IMR-90 (cell line): Measurements from ENCODE around the gene ARL14. TPM values are rescaled to one million over a fixed set of nuclear protein-coding genes. Genes with fewer than 3 reads are reported as not detected.

ENCODE experiments used
- ATAC-seq: fragments of 200-7000 bp; cut with Tn5 transposase; 2 replicates; pipeline ENCODE4 v1.9.1; 2020; ENCODE audit warnings: low read depth, mild to moderate bottlenecking, moderate library complexity
- BruUV-seq: library from RNA; stranded (reverse); fragments of 400-500 nt; replicated peaks from 2 replicates; lab custom pipeline; 2021; lab: Mats Ljungman, UMichigan
- CTCF ChIA-PET: fragments of 300-600 bp; formaldehyde crosslinking; extraction: SDS; loops from one replicate; lab custom pipeline; 2021; ENCODE audit warnings: antibody characterized with exemption; lab: Yijun Ruan, JAX
- POLR2A ChIA-PET: fragments of 300-600 bp; sonication (Branson Sonifier 250); formaldehyde crosslinking; loops from one replicate; lab custom pipeline; 2022; ENCODE audit warnings: antibody characterized with exemption; ENCODE audit not compliant: unreplicated experiment; lab: Charles Lee
- DNase-seq: peaks from one replicate; pipeline ENCODE4 v3.0.0; 2013
- H2AFZ ChIP-seq: replicated peaks from 2 replicates; pipeline ENCODE3; 2013; ENCODE audit warnings: low read length, mild to moderate bottlenecking; ENCODE audit not compliant: poor library complexity
- H2AK5ac ChIP-seq: 2 replicates; pipeline ENCODE4 v1.6.1; 2013; ENCODE audit warnings: low read depth, low read length, inconsistent platforms
- H2AK9ac ChIP-seq: replicated peaks from 2 replicates; pipeline ENCODE3; 2013; ENCODE audit warnings: mild to moderate bottlenecking, low read depth, low read length, moderate library complexity; ENCODE audit not compliant: poor library complexity
- H2BK120ac ChIP-seq: 2 replicates; pipeline ENCODE4 v1.6.1; 2013; ENCODE audit warnings: low read depth, low read length, inconsistent platforms
- H2BK15ac ChIP-seq: 3 replicates; pipeline ENCODE4 v1.6.1; 2013; ENCODE audit warnings: low read depth, low read length, inconsistent platforms
- H2BK20ac ChIP-seq: 2 replicates; pipeline ENCODE4 v1.6.1; 2013; ENCODE audit warnings: low read depth, mild to moderate bottlenecking, inconsistent platforms, low read length, moderate library complexity
- H2BK5ac ChIP-seq: 2 replicates; pipeline ENCODE4 v1.6.1; 2013; ENCODE audit warnings: mild to moderate bottlenecking, low read depth, low read length, inconsistent platforms; ENCODE audit not compliant: poor library complexity, severe bottlenecking
- H3K14ac ChIP-seq: replicated peaks from 2 replicates; pipeline ENCODE4 v1.6.1; 2013; ENCODE audit warnings: low read depth, low read length, inconsistent platforms
- H3K18ac ChIP-seq: 2 replicates; pipeline ENCODE4 v1.6.1; 2013; ENCODE audit warnings: low read depth, low read length, control low read depth
- H3K23ac ChIP-seq: 2 replicates; pipeline ENCODE4 v1.6.1; 2013; ENCODE audit warnings: low read depth, low read length, inconsistent platforms
- H3K27ac ChIP-seq: 2 replicates; pipeline ENCODE4 v1.5.1; 2013; ENCODE audit warnings: mild to moderate bottlenecking, control low read depth, low read length; ENCODE audit not compliant: insufficient read depth
- H3K27me3 ChIP-seq: 2 replicates; pipeline ENCODE4 v1.6.1; 2013; ENCODE audit warnings: low read length; ENCODE audit not compliant: control insufficient read depth, insufficient read depth
- H3K36me3 ChIP-seq: 2 replicates; pipeline ENCODE4 v1.6.1; 2013; ENCODE audit warnings: low read length, mixed read lengths; ENCODE audit not compliant: control insufficient read depth, insufficient read depth
- H3K4ac ChIP-seq: 2 replicates; pipeline ENCODE4 v1.6.1; 2013; ENCODE audit warnings: low read depth, low read length, inconsistent platforms
- H3K4me1 ChIP-seq: 2 replicates; pipeline ENCODE4 v1.6.1; 2013; ENCODE audit warnings: low read length, mixed read lengths; ENCODE audit not compliant: control insufficient read depth, insufficient read depth
- H3K4me2 ChIP-seq: 2 replicates; pipeline ENCODE4 v1.6.1; 2013; ENCODE audit warnings: low read depth, mild to moderate bottlenecking, control low read depth, low read length, moderate library complexity
- H3K4me3 ChIP-seq: 2 replicates; pipeline ENCODE4 v1.5.1; 2013; ENCODE audit warnings: low read depth, mild to moderate bottlenecking, control low read depth, low read length, moderate library complexity; ENCODE audit not compliant: insufficient read depth
- H3K56ac ChIP-seq: 2 replicates; pipeline ENCODE4 v1.6.1; 2013; ENCODE audit warnings: low read length, inconsistent platforms; ENCODE audit not compliant: insufficient read depth; ENCODE audit errors: extremely low read depth
- H3K79me1 ChIP-seq, 2 experiments: 2 replicates each; pipeline ENCODE4 v1.6.1; 2013; ENCODE audit warnings: low read length in 2 of 2, inconsistent platforms in 1 of 2, low read depth in 1 of 2
- H3K9ac ChIP-seq: 2 replicates; pipeline ENCODE4 v1.6.1; 2013; ENCODE audit warnings: low read depth, low read length, control low read depth
- H3K9me1 ChIP-seq: 2 replicates; pipeline ENCODE4 v1.6.1; 2013; ENCODE audit warnings: low read length, inconsistent platforms; ENCODE audit not compliant: insufficient read depth
- H3K9me3 ChIP-seq: 2 replicates; pipeline ENCODE4 v1.6.1; 2013; ENCODE audit warnings: low read length; ENCODE audit not compliant: control insufficient read depth, insufficient read depth
- H4K20me1 ChIP-seq: 2 replicates; pipeline ENCODE4 v1.6.1; 2013; ENCODE audit warnings: low read length, inconsistent platforms; ENCODE audit not compliant: insufficient read depth
- H4K5ac ChIP-seq: 2 replicates; pipeline ENCODE4 v1.6.1; 2013; ENCODE audit warnings: mild to moderate bottlenecking, low read depth, low read length, control low read depth
- H4K8ac ChIP-seq, 2 experiments: 2 replicates each; pipeline ENCODE4 v1.6.1; 2013; ENCODE audit warnings: low read depth in 2 of 2, low read length in 2 of 2, control low read depth in 1 of 2, inconsistent platforms in 1 of 2
- H4K91ac ChIP-seq: 2 replicates; pipeline ENCODE4 v1.6.1; 2013; ENCODE audit warnings: low read depth, low read length, inconsistent platforms; ENCODE audit not compliant: insufficient read depth
- CEBPB ChIP-seq: IDR thresholded peaks from 2 replicates; pipeline ENCODE4 v1.6.1; 2012; ENCODE audit warnings: low read depth, low read length, improper control_type of control experiment
- FOS ChIP-seq: fragments of 150-350 bp; IDR thresholded peaks from 2 replicates; pipeline ENCODE4 v1.6.1; 2016; ENCODE audit warnings: low read depth, low read length
- MAFK ChIP-seq: IDR thresholded peaks from 2 replicates; pipeline ENCODE4 v1.6.1; 2012; ENCODE audit warnings: low read depth, low read length, improper control_type of control experiment
- MAZ ChIP-seq: IDR thresholded peaks from 2 replicates; pipeline ENCODE4 v1.6.1; 2012; ENCODE audit warnings: low read depth, mild to moderate bottlenecking, low read length, improper control_type of control experiment, moderate library complexity, borderline replicate concordance
- MXI1 ChIP-seq: IDR thresholded peaks from 2 replicates; pipeline ENCODE4 v1.6.1; 2012; ENCODE audit warnings: low read depth, mild to moderate bottlenecking, low read length, moderate library complexity, borderline replicate concordance
- RCOR1 ChIP-seq: IDR thresholded peaks from 2 replicates; pipeline ENCODE4 v1.6.1; 2012; ENCODE audit warnings: mild to moderate bottlenecking, low read length, improper control_type of control experiment; ENCODE audit not compliant: insufficient replicate concordance
- RFX5 ChIP-seq: IDR thresholded peaks from 2 replicates; pipeline ENCODE4 v1.8.0; 2012; ENCODE audit warnings: low read depth, mild to moderate bottlenecking, low read length, moderate library complexity
- SMC3 ChIP-seq: fragments of 150-350 bp; IDR thresholded peaks from 2 replicates; pipeline ENCODE4 v1.6.1; 2016; ENCODE audit warnings: low read depth, mild to moderate bottlenecking, antibody characterized with exemption, low read length, moderate library complexity
- WGBS, 2 experiments: methylation state at CpG; one replicate each; pipeline versions ENCODE4 v1.1.5 to v1.1.7; 2013; ENCODE audit warnings: missing lambda C conversion rate in 2 of 2; ENCODE audit not compliant: insufficient read length in 1 of 2; ENCODE audit errors: extremely low coverage in 2 of 2; 5-methylcytosine and 5-hydroxymethylcytosine counted together
- dilution Hi-C: fragments of 300-500 bp; cut with HindIII; formaldehyde crosslinking; loops from one replicate; pipeline ENCODE4 v1.14.3; 2018; ENCODE audit warnings: low sequenced_read_pairs; ENCODE audit not compliant: unreplicated experiment
- in situ Hi-C: fragments of 300-500 bp; cut with MboI; formaldehyde crosslinking; loops from 3 replicates; pipeline ENCODE4 v1.14.3; 2019; ENCODE audit warnings: low sequenced_read_pairs, inconsistent platforms, mixed read lengths
- intact Hi-C: fragments of 100-400 bp; cut with micrococcal nuclease; formaldehyde crosslinking; loops from 2 replicates; pipeline ENCODE4 v1.10.0; 2022
- polyA plus RNA-seq, 3 experiments: library from polyadenylated mRNA; depleted of rRNA; stranded (reverse); fragments of >200 nt; gene quantifications; 2 replicates each; pipeline ENCODE4 v1.2.3, GENCODE V29; 2012; ENCODE audit warnings: low replicate concordance in 1 of 3
- total RNA-seq: library from RNA; depleted of rRNA; stranded (reverse); fragments of >200 nt; gene quantifications from 2 replicates; pipeline ENCODE4 v1.2.3, GENCODE V29; 2012

ARL14 gene
- total and polyA plus RNA-seq, 2 of the 4 experiments (the other 2 are of a cell fraction): 0.15 to 0.18 TPM

- CTCF ChIA-PET: interaction anchor here (0.8 kb wide), 1 partner anchor 263 kb away, joined by 3 read pairs; no protein-coding TSS in a partner anchor
- H3K27ac ChIP-seq: no peak overlapping the region
- intact Hi-C loops: no loop called here
- H2AK9ac ChIP-seq: no peak overlapping the region
- 0 out of 2 replicates have a peak overlapping the region, but pooled peaks have one; percentile 21 for H3K4me2 ChIP-seq
- H2BK120ac ChIP-seq: no peak overlapping the region
- H2AK5ac ChIP-seq: peak overlapping the region; percentile 27; the same call in 1 of the 2 replicates
- H3K27me3 ChIP-seq: no peaks in the 10 kb centered on the region
- in situ Hi-C loops: no loop called here
- ATAC-seq (no peak; the same call in 1 of the 2 replicates), DNase-seq (no peak)
- no peaks in the 10 kb centered on the region for H4K20me1 ChIP-seq
- 40% methylated on average over 1 of the region's 5 CpGs; no CpG with 5 or more reads in 1 of the 2 experiments for WGBS, 2 experiments
- no TSS peak for BruUV-seq
- no peak overlapping the region for H3K14ac ChIP-seq
- H4K91ac ChIP-seq: no peak overlapping the region
- peaks cover 9% of the 10 kb centered on the region for H3K4me1 ChIP-seq
- H3K9ac ChIP-seq: no peak overlapping the region
- H3K4me3 ChIP-seq: no peak overlapping the region
- no peak overlapping the region for H2BK5ac ChIP-seq
- no peak for TF ChIP-seq FOS
- no peak for TF ChIP-seq MAFK
- TF ChIP-seq CEBPB: no peak
- no peak for TF ChIP-seq RCOR1
- no peak for TF ChIP-seq SMC3
- no peak for TF ChIP-seq MAZ
- no peak for TF ChIP-seq MXI1
- TF ChIP-seq RFX5: no peak
- peak overlapping the region; percentile 50; the same call in 1 of the 2 replicates for H3K18ac ChIP-seq
- no peak overlapping the region for H3K4ac ChIP-seq
- no peaks in the 10 kb centered on the region for H3K9me3 ChIP-seq
- H3K56ac ChIP-seq: no peak overlapping the region
- H2BK15ac ChIP-seq: no peak overlapping the region
- H3K9me1 ChIP-seq: 0 out of 2 replicates have a peak, but pooled peaks cover 2% of the 10 kb centered on the region
- H4K8ac ChIP-seq: no peak overlapping the region
- dilution Hi-C loops: no loop called here
- H2AFZ ChIP-seq: peak overlapping the region; percentile 4
- no peak overlapping the region for H3K23ac ChIP-seq
- H3K36me3 ChIP-seq: no peaks in the 10 kb centered on the region
- H3K79me1 ChIP-seq: no peaks in the 10 kb centered on the region
- no peak overlapping the region for H2BK20ac ChIP-seq
- POLR2A ChIA-PET: no interaction called here
- H4K5ac ChIP-seq: no peak overlapping the region
These were observed 1.4 kb downstream of the ARL14 start for GRCh38 chr3:160678292-160678842.
